CD4-positive, alpha-beta T cell treated with Interferon alpha-2 for 1 hour (primary cell): ENCODE results near the gene ATP2B2.

Source experiments
- DNase-seq, 2 donors: peaks; one replicate each; pipeline ENCODE4 v3.0.0-alpha.2; 2020 to 2022

Gene ATP2B2

GRCh38 chr3:10289787-10290355, 215.5 kb downstream of the ATP2B2 start:
- DNase-seq, result no peak

- no peak for DNase-seq
These were observed 216.3 kb downstream of the ATP2B2 start for GRCh38 chr3:10289077-10289476.

GRCh38 chr3:10288575-10288960, 216.8 kb downstream of the ATP2B2 start:
- no peak for DNase-seq

GRCh38 chr3:10287936-10288574, 217.3 kb downstream of the ATP2B2 start:
- no peak for DNase-seq

GRCh38 chr3:10286596-10287295, 218.6 kb downstream of the ATP2B2 start:
- peak; percentile 27 to 69 for DNase-seq

GRCh38 chr3:10286133-10286524, 219.3 kb downstream of the ATP2B2 start:
- no peak for DNase-seq

- DNase-seq, result no peak
These were observed 219.9 kb downstream of the ATP2B2 start for GRCh38 chr3:10285272-10286132.

GRCh38 chr3:10284496-10284895, 220.9 kb downstream of the ATP2B2 start:
- DNase-seq, result peak; percentile 18 to 70

- DNase-seq, result no peak
These were observed 221.7 kb downstream of the ATP2B2 start for GRCh38 chr3:10283638-10284037.

GRCh38 chr3:10281951-10282350, 223.4 kb downstream of the ATP2B2 start:
- no peak for DNase-seq

GRCh38 chr3:10280571-10280970, 224.8 kb downstream of the ATP2B2 start:
- DNase-seq, result no peak

- peak in 1 of 2 donors; percentile 22 for DNase-seq
These were observed 225.2 kb downstream of the ATP2B2 start for GRCh38 chr3:10280177-10280529.

GRCh38 chr3:10279384-10280176, 225.8 kb downstream of the ATP2B2 start:
- DNase-seq, result no peak

- no peak for DNase-seq
These were observed 226.9 kb downstream of the ATP2B2 start for GRCh38 chr3:10278501-10278900.

GRCh38 chr3:10277115-10277625, 228.2 kb downstream of the ATP2B2 start:
- no peak for DNase-seq

- DNase-seq, result no peak
These were observed 230.8 kb downstream of the ATP2B2 start for GRCh38 chr3:10274601-10275000.
